ENCODE data around the gene TNS4. TPM values are rescaled to one million over a fixed set of nuclear protein-coding genes. Genes with fewer than 3 reads are reported as not detected.

Gene TNS4
- total and polyA plus RNA-seq, 2 donors (not counting 1 experiment from before 2014, with no cell fraction given): not detected

GRCh38 chr17:40518401-40519088 is 17.1 kb upstream of the TNS4 start:
- no peak overlapping the region for H3K9ac ChIP-seq (ENCODE audit: low read length)
- Mint-ChIP-seq H3K9me3 (ENCODE audit: insufficient read depth) (no peaks in the 10 kb centered on the region), H3K4me1 (peaks cover 69% of the 10 kb centered on the region), H3K27me3 (no peaks in the 10 kb centered on the region), H3K27ac (peak overlapping the region; percentile 41), H3K4me3 (peak overlapping the region; percentile 71)
- ATAC-seq (ENCODE audit: low read depth): no peak
- H3K27ac ChIP-seq (ENCODE audit: low read length in 2 of 2): no peak overlapping the region
- H3K4me2 ChIP-seq (replicated peaks; ENCODE audit: low read depth, low read length, poor library complexity, severe bottlenecking): peak overlapping the region; percentile 77
- H4K20me1 ChIP-seq (ENCODE audit: control insufficient read depth, insufficient read depth, low read length, poor library complexity, severe bottlenecking): no peaks in the 10 kb centered on the region
- no peak overlapping the region for H2AFZ ChIP-seq (ENCODE audit: insufficient read depth, low read depth, low read length, poor library complexity, severe bottlenecking)
- no peaks in the 10 kb centered on the region for H3K27me3 ChIP-seq (replicated peaks in 1 of 4; ENCODE audit: control extremely low read depth in 1 of 4, control insufficient read depth in 3 of 4, insufficient read depth in 4 of 4, low read length in 3 of 4)
- peaks cover 0 to 14% of the 10 kb centered on the region in 2 experiments for H3K36me3 ChIP-seq (replicated peaks in 1 of 2; ENCODE audit: control extremely low read depth in 1 of 2, control insufficient read depth in 1 of 2, extremely low read depth in 1 of 2, insufficient read depth in 2 of 2, low read length in 1 of 2)
- peak overlapping the region in 2 of 5 experiments; percentile 1 to 27 for H3K4me3 ChIP-seq (ENCODE audit: control extremely low read depth in 1 of 5, extremely low read depth in 1 of 5, insufficient read depth in 1 of 5, low read depth in 2 of 5, low read length in 4 of 5)
- H3K4me1 ChIP-seq (ENCODE audit: control insufficient read depth in 2 of 2, insufficient read depth in 2 of 2, low read length in 2 of 2): peaks cover 46 to 56% of the 10 kb centered on the region in 2 donors
- H3K9me3 ChIP-seq (ENCODE audit: control extremely low read depth in 1 of 3, control insufficient read depth in 2 of 3, insufficient read depth in 1 of 3, low read length in 2 of 3): no peaks in the 10 kb centered on the region
- no peak for DNase-seq
- CTCF ChIA-PET: interaction anchor here (0.6 to 4.8 kb wide), 3 partner anchors 14 to 1428 kb away, joined by 3 to 46 read pairs (median 4); no protein-coding TSS in a partner anchor
- 76% methylated on average over 3 of the region's 5 CpGs for WGBS (ENCODE audit: insufficient coverage)
- POLR2A ChIA-PET: no interaction called here
- no peak for TF ChIP-seq EZH2 (IDR thresholded peaks at IDR 0.05; ENCODE audit: borderline replicate concordance, insufficient read depth, low read depth, low read length, poor library complexity, severe bottlenecking)
- TF ChIP-seq CTCF (IDR thresholded peaks at IDR 0.05): no peak
- H3K79me2 ChIP-seq (ENCODE audit: control insufficient read depth, insufficient read depth, low read length): peaks cover 20% of the 10 kb centered on the region
- intact Hi-C loops (cut with micrococcal nuclease): no loop called here

DNA sequence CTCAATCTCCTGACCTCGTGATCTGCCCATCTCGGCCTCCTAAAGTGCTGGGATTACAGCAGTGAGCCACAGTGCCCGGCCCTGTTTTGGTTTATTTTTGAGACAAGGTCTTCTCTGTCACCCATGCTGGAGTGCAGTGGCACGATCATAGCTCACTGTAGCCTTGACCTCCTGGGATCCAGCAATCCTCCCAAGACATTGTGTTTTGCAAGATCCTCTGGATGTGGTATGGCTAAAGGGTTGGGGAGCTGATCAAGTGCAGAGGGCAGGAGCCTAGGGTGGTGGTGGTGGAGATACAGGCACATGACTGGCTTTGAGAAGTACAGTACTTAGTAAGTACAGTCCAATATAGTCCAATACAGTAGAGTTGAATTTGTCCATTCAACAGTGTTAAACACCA is 16.6 kb upstream of the TNS4 start:
- POLR2A ChIA-PET: interaction anchor here (0.6 to 1.0 kb wide), 2 partner anchors 13 to 189 kb away, joined by 3 to 4 read pairs; no protein-coding TSS in a partner anchor
- H3K79me2 ChIP-seq (ENCODE audit: control insufficient read depth, insufficient read depth, low read length): peaks cover 20% of the 10 kb centered on the region
- ATAC-seq (ENCODE audit: low read depth): no peak
- Mint-ChIP-seq H3K4me1 (peaks cover 69% of the 10 kb centered on the region), H3K27ac (peak overlapping the region; percentile 41), H3K27me3 (no peaks in the 10 kb centered on the region), H3K9me3 (ENCODE audit: insufficient read depth) (no peaks in the 10 kb centered on the region), H3K4me3 (peak overlapping the region; percentile 71)
- CTCF ChIA-PET: interaction anchor here (0.9 to 4.8 kb wide), 6 partner anchors 10 to 74 kb away, joined by 3 to 46 read pairs (median 4); partner anchors contain the start of gene IGFBP4
- H3K36me3 ChIP-seq (replicated peaks in 1 of 2; ENCODE audit: control extremely low read depth in 1 of 2, control insufficient read depth in 1 of 2, extremely low read depth in 1 of 2, insufficient read depth in 2 of 2, low read length in 1 of 2): peaks cover 0 to 10% of the 10 kb centered on the region in 2 experiments
- intact Hi-C loops (cut with micrococcal nuclease): loop anchor here (2.0 kb wide), 1 partner anchor 15 kb away; no protein-coding TSS in a partner anchor
- H3K9ac ChIP-seq (ENCODE audit: low read length): no peak overlapping the region
- WGBS (ENCODE audit: insufficient coverage): 100% methylated on average over 4 of the region's 4 CpGs
- H3K27ac ChIP-seq (ENCODE audit: low read length in 2 of 2): no peak overlapping the region
- TF ChIP-seq EZH2 (IDR thresholded peaks at IDR 0.05; ENCODE audit: borderline replicate concordance, insufficient read depth, low read depth, low read length, poor library complexity, severe bottlenecking) (no peak), CTCF (IDR thresholded peaks at IDR 0.05) (no peak)
- no peak overlapping the region for H2AFZ ChIP-seq (ENCODE audit: insufficient read depth, low read depth, low read length, poor library complexity, severe bottlenecking)
- peak overlapping the region; percentile 77 for H3K4me2 ChIP-seq (replicated peaks; ENCODE audit: low read depth, low read length, poor library complexity, severe bottlenecking)
- H3K9me3 ChIP-seq (ENCODE audit: control extremely low read depth in 1 of 3, control insufficient read depth in 2 of 3, insufficient read depth in 1 of 3, low read length in 2 of 3): no peaks in the 10 kb centered on the region
- H4K20me1 ChIP-seq (ENCODE audit: control insufficient read depth, insufficient read depth, low read length, poor library complexity, severe bottlenecking): no peaks in the 10 kb centered on the region
- no peak for DNase-seq
- H3K4me3 ChIP-seq (ENCODE audit: control extremely low read depth in 1 of 5, extremely low read depth in 1 of 5, insufficient read depth in 1 of 5, low read depth in 2 of 5, low read length in 4 of 5): peak overlapping the region in 2 of 5 experiments; percentile 1 to 27
- no peaks in the 10 kb centered on the region for H3K27me3 ChIP-seq (replicated peaks in 1 of 4; ENCODE audit: control extremely low read depth in 1 of 4, control insufficient read depth in 3 of 4, insufficient read depth in 4 of 4, low read length in 3 of 4)
- peaks cover 46 to 56% of the 10 kb centered on the region in 2 donors for H3K4me1 ChIP-seq (ENCODE audit: control insufficient read depth in 2 of 2, insufficient read depth in 2 of 2, low read length in 2 of 2)

All from B cell (primary cell).